Activated CD4-positive, alpha-beta T cell treated with anti-CD3 and anti-CD28 coated beads for 48 hours (primary cell): ENCODE results near the gene UBLCP1.
A peak's percentile ranks its signal among the peaks of the same experiment; 100 is the strongest.
"Not testable (repeated sequence)": the region's sequence is repeated elsewhere in the genome, so short reads cannot be mapped to it uniquely, and the experiment has no call there.

Experiments used
- DNase-seq: peaks from one replicate; pipeline ENCODE4 v3.0.0-alpha.2; 2020

The UBLCP1 gene

GRCh38 chr5:159262859-159263568, at the start of gene UBLCP1:
Gene UBLCP1 (plus strand): TSS chr5:159263290. CDS start chr5:159268916, 5,626 bp downstream.
- DNase-seq, result peak; percentile 83

- DNase-seq, result no peak
Measured at GRCh38 chr5:159214486-159215271, 48.4 kb upstream of the UBLCP1 start.

- no peak for DNase-seq
Measured at GRCh38 chr5:159215886-159216285, 47.2 kb upstream of the UBLCP1 start.

GRCh38 chr5:159216454-159216853, 46.6 kb upstream of the UBLCP1 start:
- DNase-seq, result no peak

GRCh38 chr5:159217236-159217635, 45.9 kb upstream of the UBLCP1 start:
- no peak for DNase-seq

- DNase-seq, result no peak
Measured at GRCh38 chr5:159218595-159219023, 44.5 kb upstream of the UBLCP1 start.

- DNase-seq, result no peak
Measured at GRCh38 chr5:159220206-159220605, 42.9 kb upstream of the UBLCP1 start.

- DNase-seq, result no peak
Measured at GRCh38 chr5:159223469-159223868, 39.6 kb upstream of the UBLCP1 start.

GRCh38 chr5:159224471-159224870, 38.6 kb upstream of the UBLCP1 start:
- no peak for DNase-seq

GRCh38 chr5:159226451-159226850, 36.6 kb upstream of the UBLCP1 start:
- no peak for DNase-seq

- DNase-seq, result no peak
Measured at GRCh38 chr5:159227452-159227851, 35.6 kb upstream of the UBLCP1 start.

- DNase-seq, result not testable (repeated sequence)
Measured at GRCh38 chr5:159228097-159228496, 35.0 kb upstream of the UBLCP1 start.

- no peak for DNase-seq
Measured at GRCh38 chr5:159230657-159231056, 32.4 kb upstream of the UBLCP1 start.

GRCh38 chr5:159231167-159231566, 31.9 kb upstream of the UBLCP1 start:
- no peak for DNase-seq

GRCh38 chr5:159235871-159236520, 27.1 kb upstream of the UBLCP1 start:
- not testable (repeated sequence) for DNase-seq

- peak; percentile 24 for DNase-seq
Measured at GRCh38 chr5:159240301-159240870, 22.7 kb upstream of the UBLCP1 start.

- no peak for DNase-seq
Measured at GRCh38 chr5:159241946-159242552, 21.0 kb upstream of the UBLCP1 start.

GRCh38 chr5:159242656-159243055, 20.4 kb upstream of the UBLCP1 start:
- DNase-seq, result no peak

- no peak for DNase-seq
Measured at GRCh38 chr5:159243385-159243784, 19.7 kb upstream of the UBLCP1 start.

- no peak for DNase-seq
Measured at GRCh38 chr5:159244163-159244562, 18.9 kb upstream of the UBLCP1 start.

- no peak for DNase-seq
Measured at GRCh38 chr5:159244890-159245289, 18.2 kb upstream of the UBLCP1 start.

GRCh38 chr5:159249158-159249557, 13.9 kb upstream of the UBLCP1 start:
- DNase-seq, result no peak

- DNase-seq, result no peak
Measured at GRCh38 chr5:159252195-159252594, 10.9 kb upstream of the UBLCP1 start.
